ENCODE data around the gene FGF12.
"Not testable (repeated sequence)": the region's sequence is repeated elsewhere in the genome, so short reads cannot be mapped to it uniquely, and the experiment has no call there.

Gene FGF12

GRCh38 chr3:192747145-192747544 is 19.8 kb upstream of the FGF12 start:
- DNase-seq (ENCODE audit: low spot score) = no peak
- in situ Hi-C loops (cut with MboI; ENCODE audit: low pct_unique_long_range_greater_than_20kb, low sequenced_read_pairs, unreplicated experiment) = no loop called here
- no peak for TF ChIP-seq CTCF (IDR thresholded peaks at IDR 0.05; ENCODE audit: extremely low read depth, insufficient read depth, missing control alignments)

- DNase-seq (ENCODE audit: low spot score) = no peak
- in situ Hi-C loops (cut with MboI; ENCODE audit: low pct_unique_long_range_greater_than_20kb, low sequenced_read_pairs, unreplicated experiment) = no loop called here
- no peak for TF ChIP-seq CTCF (IDR thresholded peaks at IDR 0.05; ENCODE audit: extremely low read depth, insufficient read depth, missing control alignments)
Observed at GRCh38 chr3:192745150-192745549, 17.8 kb upstream of the FGF12 start.

- DNase-seq (ENCODE audit: low spot score); in situ Hi-C loops (cut with MboI; ENCODE audit: low pct_unique_long_range_greater_than_20kb, low sequenced_read_pairs, unreplicated experiment): not testable (repeated sequence)
Observed at GRCh38 chr3:192744604-192745003, 17.3 kb upstream of the FGF12 start.

GRCh38 chr3:192737506-192737905 is 10.2 kb upstream of the FGF12 start:
- in situ Hi-C loops (cut with MboI; ENCODE audit: low pct_unique_long_range_greater_than_20kb, low sequenced_read_pairs, unreplicated experiment) = no loop called here
- no peak for TF ChIP-seq CTCF (IDR thresholded peaks at IDR 0.05; ENCODE audit: extremely low read depth, insufficient read depth, missing control alignments)
- DNase-seq (ENCODE audit: low spot score) = no peak

GRCh38 chr3:192731233-192731632 is 3.9 kb upstream of the FGF12 start:
- in situ Hi-C loops (cut with MboI; ENCODE audit: low pct_unique_long_range_greater_than_20kb, low sequenced_read_pairs, unreplicated experiment) = no loop called here
- no peak for DNase-seq (ENCODE audit: low spot score)
- TF ChIP-seq CTCF (IDR thresholded peaks at IDR 0.05; ENCODE audit: extremely low read depth, insufficient read depth, missing control alignments) = no peak

- no peak for TF ChIP-seq CTCF (IDR thresholded peaks at IDR 0.05; ENCODE audit: extremely low read depth, insufficient read depth, missing control alignments)
- no peak for DNase-seq (ENCODE audit: low spot score)
- in situ Hi-C loops (cut with MboI; ENCODE audit: low pct_unique_long_range_greater_than_20kb, low sequenced_read_pairs, unreplicated experiment) = no loop called here
Observed at GRCh38 chr3:192726385-192726784, 956 bp downstream of the FGF12 start.

GRCh38 chr3:192719964-192720363 is 7.4 kb downstream of the FGF12 start:
- in situ Hi-C loops (cut with MboI; ENCODE audit: low pct_unique_long_range_greater_than_20kb, low sequenced_read_pairs, unreplicated experiment) = no loop called here
- no peak for TF ChIP-seq CTCF (IDR thresholded peaks at IDR 0.05; ENCODE audit: extremely low read depth, insufficient read depth, missing control alignments)
- no peak for DNase-seq (ENCODE audit: low spot score)

Data from GM13977 (cell line).